GM12878 (cell line): ENCODE data around the gene TMEM186. TPM values are rescaled to one million over a fixed set of nuclear protein-coding genes. Genes with fewer than 3 reads are reported as not detected.

Experiments used
- ATAC-seq: fragments of 200-7000 bp; cut with Tn5 transposase; 3 replicates; pipeline ENCODE4 v1.9.1; 2020; ENCODE audit warnings: mild to moderate bottlenecking, moderate library complexity
- BruUV-seq: library from RNA; stranded (reverse); fragments of 400-500 nt; replicated peaks from 2 replicates; lab custom pipeline; 2021; lab: Mats Ljungman, UMichigan
- CTCF ChIA-PET: fragments of 300-600 bp; sonication (Branson Sonifier 250); formaldehyde crosslinking; extraction: SDS; loops from one replicate; lab custom pipeline; 2021; ENCODE audit warnings: inconsistent platforms; lab: Yijun Ruan, JAX
- POLR2A ChIA-PET: fragments of 350-600 bp; formaldehyde crosslinking; extraction: SDS; loops from one replicate; lab custom pipeline; 2021; ENCODE audit warnings: inconsistent platforms; lab: Charles Lee
- RAD21 ChIA-PET: fragments of 300-600 bp; sonication (Branson Sonifier 250); formaldehyde crosslinking; loops from one replicate; lab custom pipeline; 2023; ENCODE audit warnings: antibody characterized with exemption; ENCODE audit not compliant: unreplicated experiment; lab: Charles Lee
- SMC1A ChIA-PET: fragments of 300-600 bp; sonication (Branson Sonifier 250); formaldehyde crosslinking; loops from one replicate; lab custom pipeline; 2023; ENCODE audit not compliant: unreplicated experiment, uncharacterized antibody; lab: Charles Lee
- DNase-seq: peaks from one replicate; pipeline ENCODE4 v3.0.0-alpha.2; 2011; ENCODE audit warnings: low read depth, low spot score
- FAIRE-seq: peaks from 3 replicates; lab custom pipeline; 2011; peaks lifted over from hg19 to GRCh38; lab: Jason Lieb, UNC
- H2AFZ ChIP-seq: 2 replicates; pipeline ENCODE4 v1.6.0; 2011; ENCODE audit warnings: low read depth, low read length, control low read depth; ENCODE audit not compliant: control insufficient read depth
- H3K27ac ChIP-seq: 2 replicates; pipeline ENCODE4 v1.5.1; 2011; ENCODE audit warnings: control low read depth; ENCODE audit not compliant: control insufficient read depth, insufficient read depth
- H3K27me3 ChIP-seq, 2 experiments: replicated peaks in 1 of 2; 2 replicates each; pipeline versions ENCODE4 v1.6.0 to v1.6.1; 2011; ENCODE audit warnings: low read length in 1 of 2; ENCODE audit not compliant: control insufficient read depth in 2 of 2, insufficient read depth in 2 of 2
- H3K36me3 ChIP-seq, 2 experiments: 2 replicates each; pipeline ENCODE4 v1.5.1; 2011; ENCODE audit warnings: low read length in 1 of 2; ENCODE audit not compliant: control insufficient read depth in 2 of 2, insufficient read depth in 2 of 2
- H3K4me1 ChIP-seq: 2 replicates; pipeline ENCODE4 v1.6.1; 2011; ENCODE audit warnings: mild to moderate bottlenecking, low read length, moderate library complexity, mixed read lengths; ENCODE audit not compliant: control insufficient read depth, insufficient read depth
- H3K4me2 ChIP-seq: 2 replicates; pipeline ENCODE4 v1.6.0; 2011; ENCODE audit warnings: control low read depth; ENCODE audit not compliant: control insufficient read depth, insufficient read depth
- H3K4me3 ChIP-seq: fragments of 200-600 bp; sonication (generic); 2 replicates; pipeline ENCODE4 v1.5.1; 2016
- H3K79me2 ChIP-seq: 2 replicates; pipeline ENCODE4 v1.6.0; 2011; ENCODE audit warnings: low read length; ENCODE audit not compliant: control insufficient read depth, insufficient read depth
- H3K9ac ChIP-seq: 2 replicates; pipeline ENCODE4 v1.8.0; 2011; ENCODE audit warnings: low read length, control low read depth, mixed read lengths; ENCODE audit not compliant: control insufficient read depth, insufficient read depth
- H3K9me3 ChIP-seq: replicated peaks from 3 replicates; pipeline ENCODE4 v1.5.1; 2011; ENCODE audit warnings: mild to moderate bottlenecking, low read length; ENCODE audit not compliant: control insufficient read depth, insufficient read depth
- H4K20me1 ChIP-seq: 2 replicates; pipeline ENCODE4 v1.6.0; 2011; ENCODE audit not compliant: control insufficient read depth, insufficient read depth
- CREM ChIP-seq: IDR thresholded peaks from 2 replicates; pipeline ENCODE4 v1.6.1; 2014; ENCODE audit warnings: antibody characterized with exemption, low read depth
- HDAC2 ChIP-seq: fragments of 200-600 bp; sonication (generic); IDR thresholded peaks from 2 replicates; pipeline ENCODE4 v1.6.1; 2017
- HDGF ChIP-seq: fragments of 450-650 bp; IDR thresholded peaks from 2 replicates; pipeline ENCODE4 v1.6.1; 2016; ENCODE audit warnings: antibody characterized with exemption
- IRF4 ChIP-seq: IDR thresholded peaks from 2 replicates; pipeline ENCODE4 v1.6.1; 2011; ENCODE audit warnings: low read depth, low read length
- MEF2A ChIP-seq: IDR thresholded peaks from 2 replicates; pipeline ENCODE4 v1.6.1; 2011; ENCODE audit warnings: low read depth, mild to moderate bottlenecking, low read length, moderate library complexity; ENCODE audit not compliant: insufficient read depth
- RFX5 ChIP-seq: IDR thresholded peaks from 2 replicates; pipeline ENCODE4 v1.6.1; 2011; ENCODE audit warnings: low read depth, low read length, improper control_type of control experiment
- SIX5 ChIP-seq: IDR thresholded peaks from 2 replicates; pipeline ENCODE4 v1.6.1; 2011; ENCODE audit warnings: mild to moderate bottlenecking, low read depth, low read length, moderate library complexity; ENCODE audit not compliant: severe bottlenecking
- SMC3 ChIP-seq: IDR thresholded peaks from 2 replicates; pipeline ENCODE4 v1.6.1; 2011; ENCODE audit warnings: low read length, improper control_type of control experiment, borderline replicate concordance
- TCF7 ChIP-seq: IDR thresholded peaks from 2 replicates; pipeline ENCODE4 v1.6.1; 2014; ENCODE audit warnings: antibody characterized with exemption, borderline replicate concordance
- YY1 ChIP-seq: IDR thresholded peaks from 2 replicates; pipeline ENCODE4 v1.6.1; 2011; ENCODE audit warnings: low read depth, mild to moderate bottlenecking, low read length
- ZNF24 ChIP-seq: fragments of 450-650 bp; IDR thresholded peaks from 2 replicates; pipeline ENCODE4 v1.6.1; 2017; ENCODE audit warnings: antibody characterized with exemption, mild to moderate bottlenecking
- ZSCAN29 ChIP-seq: fragments of 450-650 bp; IDR thresholded peaks from 2 replicates; pipeline ENCODE4 v1.6.1; 2017; ENCODE audit warnings: mild to moderate bottlenecking, moderate library complexity
- WGBS: methylation state at CpG from one replicate; pipeline ENCODE4 v1.1.6; 2016; ENCODE audit warnings: low lambda C conversion rate; ENCODE audit not compliant: insufficient replicate concordance, insufficient coverage; ENCODE audit errors: missing lambda C conversion rate; 5-methylcytosine and 5-hydroxymethylcytosine counted together
- in situ Hi-C: fragments of 300-500 bp; cut with MboI; formaldehyde crosslinking; loops from 9 replicates; pipeline ENCODE4 v1.14.3; 2018; ENCODE audit warnings: mixed read lengths
- intact Hi-C: fragments of 100-400 bp; cut with micrococcal nuclease; formaldehyde crosslinking; loops from one replicate; pipeline ENCODE4 v1.14.2; 2022; ENCODE audit not compliant: unreplicated experiment
- polyA plus RNA-seq, 11 experiments: library from polyadenylated mRNA; depleted of rRNA in 4 of 11; unstranded in 6 of 11; stranded (reverse) in 5 of 11; fragments of >200 nt; fragmentation: Nextera tagmentation in 4 of 11; fragmentation: Illumina TruSeq in 1 of 11; extraction: Ambion mirVana in 4 of 11; extraction: Trizol in 1 of 11; gene quantifications; 1 replicate in 1 of 11; 2 replicates in 10 of 11; pipeline versions ENCODE4 v1.2.1 to v1.2.3, GENCODE V29; 2011 to 2016; ENCODE audit warnings: inconsistent platforms in 2 of 11, missing spikeins in 2 of 11, low read depth in 1 of 11
- total RNA-seq, 4 experiments: library from RNA; depleted of rRNA in 3 of 4; stranded (reverse); fragments of >200 nt in 3 of 4; fragmentation: Illumina TruSeq in 1 of 4; extraction: Trizol in 1 of 4; gene quantifications; 2 replicates each; pipeline versions ENCODE4 v1.2.1 to v1.2.3, GENCODE V29; 2013 to 2021
- TF ChIP-seq, protein P1 (sequence below): fragments of 450-650 bp; IDR thresholded peaks from 2 replicates; pipeline ENCODE4 v1.6.1; 2017; ENCODE audit warnings: mild to moderate bottlenecking, low read depth, inconsistent platforms; ENCODE audit not compliant: poor library complexity, severe bottlenecking
- TF ChIP-seq, protein P2 (sequence below): fragments of 450-650 bp; IDR thresholded peaks from 2 replicates; pipeline ENCODE4 v1.6.1; 2017; ENCODE audit warnings: mild to moderate bottlenecking, moderate library complexity
- TF ChIP-seq, protein P3 (sequence below): IDR thresholded peaks from 2 replicates; pipeline ENCODE4 v1.6.1; 2011; ENCODE audit warnings: low read depth, low read length, improper control_type of control experiment, borderline replicate concordance
- TF ChIP-seq, protein P4 (sequence below): fragments of 150-350 bp; IDR thresholded peaks from 2 replicates; pipeline ENCODE4 v1.6.1; 2014; ENCODE audit warnings: mild to moderate bottlenecking, low read depth, low read length

TMEM186 gene
- total and polyA plus RNA-seq, 10 of the 15 experiments (the other 5 are each of a cell fraction or from before 2014, with no cell fraction given) = 10.6 to 28.9 (median 17.0) TPM

DNA sequence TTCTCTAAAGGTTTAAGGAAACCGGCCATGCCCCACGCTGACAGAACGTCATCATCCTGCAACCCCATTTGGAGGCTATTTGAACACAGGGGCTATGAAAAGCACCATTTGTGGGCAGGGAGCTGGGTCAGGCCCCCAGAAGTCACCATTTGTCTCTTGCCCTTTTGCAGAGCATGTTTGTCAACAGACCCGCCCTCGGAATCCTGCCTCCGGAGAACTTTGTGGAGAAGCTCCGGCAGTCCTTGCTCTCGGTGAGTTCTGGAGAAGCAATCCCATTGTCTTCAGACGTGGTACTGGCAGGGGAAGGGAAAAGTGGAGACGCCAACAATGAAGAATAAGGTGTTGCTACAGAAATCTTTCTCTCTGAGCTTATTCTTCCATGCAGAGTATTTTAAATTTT, 33.5 kb downstream of the TMEM186 start (continued):
- TF ChIP-seq, protein P1, sequence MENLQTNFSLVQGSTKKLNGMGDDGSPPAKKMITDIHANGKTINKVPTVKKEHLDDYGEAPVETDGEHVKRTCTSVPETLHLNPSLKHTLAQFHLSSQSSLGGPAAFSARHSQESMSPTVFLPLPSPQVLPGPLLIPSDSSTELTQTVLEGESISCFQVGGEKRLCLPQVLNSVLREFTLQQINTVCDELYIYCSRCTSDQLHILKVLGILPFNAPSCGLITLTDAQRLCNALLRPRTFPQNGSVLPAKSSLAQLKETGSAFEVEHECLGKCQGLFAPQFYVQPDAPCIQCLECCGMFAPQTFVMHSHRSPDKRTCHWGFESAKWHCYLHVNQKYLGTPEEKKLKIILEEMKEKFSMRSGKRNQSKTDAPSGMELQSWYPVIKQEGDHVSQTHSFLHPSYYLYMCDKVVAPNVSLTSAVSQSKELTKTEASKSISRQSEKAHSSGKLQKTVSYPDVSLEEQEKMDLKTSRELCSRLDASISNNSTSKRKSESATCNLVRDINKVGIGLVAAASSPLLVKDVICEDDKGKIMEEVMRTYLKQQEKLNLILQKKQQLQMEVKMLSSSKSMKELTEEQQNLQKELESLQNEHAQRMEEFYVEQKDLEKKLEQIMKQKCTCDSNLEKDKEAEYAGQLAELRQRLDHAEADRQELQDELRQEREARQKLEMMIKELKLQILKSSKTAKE = no peak
- TF ChIP-seq TCF7 = no peak
- TF ChIP-seq RFX5 = no peak
- TF ChIP-seq, protein P2, sequence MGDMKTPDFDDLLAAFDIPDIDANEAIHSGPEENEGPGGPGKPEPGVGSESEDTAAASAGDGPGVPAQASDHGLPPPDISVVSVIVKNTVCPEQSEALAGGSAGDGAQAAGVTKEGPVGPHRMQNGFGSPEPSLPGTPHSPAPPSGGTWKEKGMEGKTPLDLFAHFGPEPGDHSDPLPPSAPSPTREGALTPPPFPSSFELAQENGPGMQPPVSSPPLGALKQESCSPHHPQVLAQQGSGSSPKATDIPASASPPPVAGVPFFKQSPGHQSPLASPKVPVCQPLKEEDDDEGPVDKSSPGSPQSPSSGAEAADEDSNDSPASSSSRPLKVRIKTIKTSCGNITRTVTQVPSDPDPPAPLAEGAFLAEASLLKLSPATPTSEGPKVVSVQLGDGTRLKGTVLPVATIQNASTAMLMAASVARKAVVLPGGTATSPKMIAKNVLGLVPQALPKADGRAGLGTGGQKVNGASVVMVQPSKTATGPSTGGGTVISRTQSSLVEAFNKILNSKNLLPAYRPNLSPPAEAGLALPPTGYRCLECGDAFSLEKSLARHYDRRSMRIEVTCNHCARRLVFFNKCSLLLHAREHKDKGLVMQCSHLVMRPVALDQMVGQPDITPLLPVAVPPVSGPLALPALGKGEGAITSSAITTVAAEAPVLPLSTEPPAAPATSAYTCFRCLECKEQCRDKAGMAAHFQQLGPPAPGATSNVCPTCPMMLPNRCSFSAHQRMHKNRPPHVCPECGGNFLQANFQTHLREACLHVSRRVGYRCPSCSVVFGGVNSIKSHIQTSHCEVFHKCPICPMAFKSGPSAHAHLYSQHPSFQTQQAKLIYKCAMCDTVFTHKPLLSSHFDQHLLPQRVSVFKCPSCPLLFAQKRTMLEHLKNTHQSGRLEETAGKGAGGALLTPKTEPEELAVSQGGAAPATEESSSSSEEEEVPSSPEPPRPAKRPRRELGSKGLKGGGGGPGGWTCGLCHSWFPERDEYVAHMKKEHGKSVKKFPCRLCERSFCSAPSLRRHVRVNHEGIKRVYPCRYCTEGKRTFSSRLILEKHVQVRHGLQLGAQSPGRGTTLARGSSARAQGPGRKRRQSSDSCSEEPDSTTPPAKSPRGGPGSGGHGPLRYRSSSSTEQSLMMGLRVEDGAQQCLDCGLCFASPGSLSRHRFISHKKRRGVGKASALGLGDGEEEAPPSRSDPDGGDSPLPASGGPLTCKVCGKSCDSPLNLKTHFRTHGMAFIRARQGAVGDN = no peak
- TF ChIP-seq CREM = no peak

DNA sequence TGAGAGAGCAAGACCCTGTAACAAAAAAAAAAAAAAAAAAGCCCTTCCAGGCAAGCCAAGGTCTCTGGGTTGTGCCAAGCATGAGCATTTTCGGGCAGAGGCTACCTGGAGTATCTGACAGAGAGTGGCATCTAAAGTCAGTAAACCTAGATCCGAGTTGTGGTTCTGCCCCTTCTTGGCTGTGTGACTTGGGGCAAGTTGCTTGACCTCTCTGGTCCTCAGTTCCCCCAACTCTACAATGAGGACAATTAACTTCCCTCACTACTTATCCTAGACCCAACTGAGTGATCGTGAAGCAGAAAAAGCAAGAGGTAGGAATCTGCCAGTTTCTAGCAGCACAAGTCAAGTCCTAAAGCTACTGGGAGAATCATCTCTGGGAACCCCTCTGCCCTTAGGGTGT, 34.4 kb downstream of the TMEM186 start:
- WGBS = 19% methylated on average over 3 of the region's 3 CpGs
- ATAC-seq (no peak), FAIRE-seq (no peak), DNase-seq (no peak)
- Histone ChIP-seq H3K4me3 (no peak overlapping the region), H3K4me1 (no peaks in the 10 kb centered on the region), H3K9me3 (no peaks in the 10 kb centered on the region), H3K27ac (no peak overlapping the region), H3K27me3 (no peaks in the 10 kb centered on the region), H2AFZ (no peak overlapping the region), H4K20me1 (no peaks in the 10 kb centered on the region), H3K36me3 (no peaks in the 10 kb centered on the region), H3K79me2 (no peaks in the 10 kb centered on the region), H3K4me2 (no peak overlapping the region), H3K9ac (no peak overlapping the region)
- no TSS peak for BruUV-seq
- ChIA-PET RAD21 (no interaction called here), SMC1A (no interaction called here), POLR2A (no interaction called here), CTCF (no interaction called here)
- in situ Hi-C loops (no loop called here), intact Hi-C loops (no loop called here)
- TF ChIP-seq ZSCAN29 (no peak), SIX5 (no peak), HDGF (no peak), HDAC2 (no peak), SMC3 (no peak), ZNF24 (no peak), MEF2A (no peak), YY1 (no peak), IRF4 (no peak)
- TF ChIP-seq, protein P3, sequence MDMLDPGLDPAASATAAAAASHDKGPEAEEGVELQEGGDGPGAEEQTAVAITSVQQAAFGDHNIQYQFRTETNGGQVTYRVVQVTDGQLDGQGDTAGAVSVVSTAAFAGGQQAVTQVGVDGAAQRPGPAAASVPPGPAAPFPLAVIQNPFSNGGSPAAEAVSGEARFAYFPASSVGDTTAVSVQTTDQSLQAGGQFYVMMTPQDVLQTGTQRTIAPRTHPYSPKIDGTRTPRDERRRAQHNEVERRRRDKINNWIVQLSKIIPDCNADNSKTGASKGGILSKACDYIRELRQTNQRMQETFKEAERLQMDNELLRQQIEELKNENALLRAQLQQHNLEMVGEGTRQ = no peak
- TF ChIP-seq, protein P4, sequence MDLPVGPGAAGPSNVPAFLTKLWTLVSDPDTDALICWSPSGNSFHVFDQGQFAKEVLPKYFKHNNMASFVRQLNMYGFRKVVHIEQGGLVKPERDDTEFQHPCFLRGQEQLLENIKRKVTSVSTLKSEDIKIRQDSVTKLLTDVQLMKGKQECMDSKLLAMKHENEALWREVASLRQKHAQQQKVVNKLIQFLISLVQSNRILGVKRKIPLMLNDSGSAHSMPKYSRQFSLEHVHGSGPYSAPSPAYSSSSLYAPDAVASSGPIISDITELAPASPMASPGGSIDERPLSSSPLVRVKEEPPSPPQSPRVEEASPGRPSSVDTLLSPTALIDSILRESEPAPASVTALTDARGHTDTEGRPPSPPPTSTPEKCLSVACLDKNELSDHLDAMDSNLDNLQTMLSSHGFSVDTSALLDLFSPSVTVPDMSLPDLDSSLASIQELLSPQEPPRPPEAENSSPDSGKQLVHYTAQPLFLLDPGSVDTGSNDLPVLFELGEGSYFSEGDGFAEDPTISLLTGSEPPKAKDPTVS = no peak
